GM19025 (cell line): Measurements from ENCODE around the gene PLSCR5.

Source experiments
- ATAC-seq: cut with Tn5 transposase; IDR thresholded peaks from one replicate; pipeline ENCODE4 v1.9.1; 2021; ENCODE audit warnings: mild to moderate bottlenecking, low read depth, moderate library complexity; ENCODE audit not compliant: unreplicated experiment

The PLSCR5 gene

DNA sequence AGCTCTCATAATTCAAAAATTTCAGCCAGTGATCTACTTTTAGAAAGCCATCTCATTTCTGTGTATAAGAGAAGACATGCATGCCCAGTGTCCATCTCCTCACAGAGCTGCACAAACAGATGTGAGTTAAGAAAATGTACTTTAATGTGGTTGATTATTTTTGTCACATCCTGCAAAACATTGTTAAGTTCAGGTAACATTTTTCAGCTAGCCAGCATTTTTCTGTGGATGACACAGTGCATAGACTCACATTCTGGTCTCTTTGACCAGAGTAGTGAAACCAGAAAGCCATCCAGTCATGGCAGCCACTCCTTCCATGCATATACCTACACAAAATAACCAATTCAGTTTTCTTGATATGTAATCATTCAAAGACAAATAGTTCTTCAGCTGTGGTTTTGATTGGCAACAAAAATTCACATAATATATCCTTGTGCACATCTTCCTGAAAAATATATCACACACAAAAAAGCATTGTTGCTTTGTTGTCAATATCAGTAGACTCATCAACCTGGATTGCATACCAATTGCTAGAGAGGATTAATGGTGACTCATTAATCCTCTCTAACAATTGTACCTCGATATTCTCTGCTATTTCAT, 58.7 kb downstream of the PLSCR5 start:
- ATAC-seq = no peak

DNA sequence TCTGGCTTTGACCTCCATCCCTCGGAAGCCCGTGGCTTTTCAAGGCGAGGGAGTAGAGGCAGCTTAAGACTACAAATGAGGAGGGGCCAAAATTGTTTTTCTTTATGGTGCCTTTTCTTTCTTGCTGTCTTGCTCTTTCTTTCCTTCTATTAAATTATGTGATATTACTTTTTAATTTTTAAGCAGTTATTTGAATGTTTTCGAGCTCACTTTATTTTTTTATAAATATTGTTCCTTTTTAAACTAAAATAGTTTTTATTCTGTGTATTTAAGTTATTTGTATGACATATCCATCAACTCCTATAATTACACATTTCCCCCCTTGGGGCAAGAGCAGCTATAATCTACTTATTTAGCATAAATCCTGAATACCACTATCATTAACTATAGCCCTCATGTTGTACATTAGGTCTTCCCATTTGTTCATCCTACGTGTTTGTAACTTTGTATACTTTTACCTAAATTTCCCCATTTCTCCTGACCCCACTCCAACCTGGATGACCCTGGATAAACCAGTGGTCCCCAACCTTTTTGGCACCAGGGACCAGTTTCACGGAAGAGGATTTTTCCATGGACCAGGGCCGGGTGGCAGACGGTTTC, 60.1 kb downstream of the PLSCR5 start:
- ATAC-seq = no peak

DNA sequence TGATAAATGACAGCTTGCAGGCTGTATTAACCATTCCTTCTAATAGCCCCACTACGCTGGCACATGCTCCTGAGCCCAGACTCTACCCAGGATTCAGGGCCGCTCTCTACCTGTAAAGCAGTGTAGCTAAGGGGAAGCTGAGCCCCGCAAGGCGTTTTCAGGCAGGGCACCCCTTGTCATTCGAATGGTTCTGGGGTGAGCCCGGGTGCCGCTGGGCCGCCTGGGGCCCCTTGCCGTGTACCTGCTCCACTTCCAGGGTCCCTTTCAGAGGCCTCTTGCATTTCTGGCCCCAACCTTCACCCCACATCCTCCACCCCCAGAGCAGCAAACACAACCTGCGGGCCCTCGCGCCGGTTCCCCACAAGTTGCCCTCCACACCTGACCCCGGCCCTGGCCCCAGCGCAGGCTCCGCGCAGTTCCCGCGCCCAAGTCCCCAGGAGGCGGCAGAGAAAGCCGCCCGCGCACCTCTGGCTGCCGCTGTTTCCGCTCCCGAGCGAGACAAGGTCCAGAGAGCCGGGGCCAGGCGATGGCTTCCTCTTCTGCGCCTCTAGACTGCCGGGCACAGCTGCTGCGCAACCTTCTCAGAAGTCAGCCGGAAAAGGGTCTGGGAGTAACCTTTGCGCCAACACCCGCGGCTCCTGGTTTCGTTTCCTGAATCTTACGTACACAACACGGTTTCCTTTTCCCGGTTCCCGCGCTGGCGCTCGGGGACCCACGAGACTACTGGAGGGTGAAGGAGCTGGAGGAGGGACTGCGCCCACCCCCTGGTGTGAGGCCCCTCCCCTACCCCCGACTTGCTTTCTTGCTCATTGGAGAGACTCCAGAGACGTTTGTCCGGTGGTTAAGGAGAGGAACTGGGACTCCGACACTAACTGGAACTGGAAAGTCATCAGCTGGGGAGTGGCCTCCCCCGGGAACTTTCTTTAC, 60.9 kb downstream of the PLSCR5 start, which contains the start of gene PLSCR1:
Gene PLSCR1 (minus strand): TSS at position 606 of the 927 bp plus-strand sequence. CDS start 8,055 bp downstream, outside the sequence.
- ATAC-seq = peak; percentile 85

DNA sequence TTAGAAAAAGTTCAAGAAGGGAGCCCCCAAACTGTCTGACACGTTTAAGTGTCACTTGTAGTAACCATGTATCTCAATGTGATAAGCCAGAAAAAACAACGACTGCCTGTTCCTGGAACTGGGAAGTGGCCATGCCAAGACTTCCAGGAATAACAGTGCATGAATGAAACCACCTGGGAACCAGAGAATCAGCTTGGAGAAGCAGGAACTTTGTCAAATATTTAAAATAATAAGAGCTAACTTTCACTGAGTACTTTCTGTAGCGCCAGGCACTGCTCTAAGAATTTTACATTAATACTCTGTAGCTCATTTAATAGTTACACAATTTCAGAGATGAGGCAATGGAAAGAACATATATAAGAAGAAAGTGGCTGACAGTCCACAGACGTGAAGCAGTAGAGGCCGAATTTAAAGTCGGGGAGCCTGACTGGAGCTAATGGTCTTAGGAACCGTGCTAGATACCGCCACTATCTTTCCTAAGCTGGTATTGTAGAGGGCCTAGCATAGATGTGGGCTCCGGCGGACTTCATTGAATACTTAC, 61.6 kb downstream of the PLSCR5 start:
- ATAC-seq = peak; percentile 0

DNA sequence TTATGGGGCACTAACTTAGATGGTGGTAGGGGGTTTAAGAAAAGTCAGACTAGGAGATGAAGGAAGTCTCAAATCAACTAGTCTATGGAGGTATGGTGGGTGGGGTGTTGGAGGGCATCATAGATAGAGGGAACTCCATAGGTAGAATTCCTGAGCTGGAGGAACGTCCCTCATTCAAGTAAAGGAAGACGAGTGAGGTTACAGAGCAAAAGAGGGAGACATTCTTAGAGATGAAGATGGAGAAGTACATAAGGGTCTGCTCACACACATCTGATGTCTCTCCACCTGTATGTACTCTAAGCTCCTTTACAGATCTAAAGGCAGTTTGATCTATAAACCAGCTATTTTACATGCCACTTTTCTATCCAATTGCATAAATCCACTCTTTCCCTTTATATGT, 62.2 kb downstream of the PLSCR5 start:
- ATAC-seq = no peak

DNA sequence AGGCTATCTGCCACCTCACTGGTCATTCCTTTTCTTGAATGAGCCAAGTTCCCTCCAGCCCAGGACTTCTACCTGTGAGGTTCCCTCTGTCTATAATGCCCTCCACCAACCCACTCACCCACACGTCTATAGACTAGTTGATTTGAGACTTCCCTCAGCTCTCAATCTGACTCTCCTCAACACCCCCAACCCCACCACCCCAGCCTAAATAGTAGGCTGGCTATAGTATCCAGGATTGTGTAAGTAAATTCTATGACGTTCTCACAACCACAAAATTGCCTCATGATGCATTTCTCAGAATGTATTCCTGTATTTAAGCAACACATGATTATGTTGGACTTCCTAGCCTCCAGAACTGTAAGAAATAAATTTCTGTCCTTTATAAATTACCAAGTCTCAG, 63.0 kb downstream of the PLSCR5 start:
- no peak for ATAC-seq

DNA sequence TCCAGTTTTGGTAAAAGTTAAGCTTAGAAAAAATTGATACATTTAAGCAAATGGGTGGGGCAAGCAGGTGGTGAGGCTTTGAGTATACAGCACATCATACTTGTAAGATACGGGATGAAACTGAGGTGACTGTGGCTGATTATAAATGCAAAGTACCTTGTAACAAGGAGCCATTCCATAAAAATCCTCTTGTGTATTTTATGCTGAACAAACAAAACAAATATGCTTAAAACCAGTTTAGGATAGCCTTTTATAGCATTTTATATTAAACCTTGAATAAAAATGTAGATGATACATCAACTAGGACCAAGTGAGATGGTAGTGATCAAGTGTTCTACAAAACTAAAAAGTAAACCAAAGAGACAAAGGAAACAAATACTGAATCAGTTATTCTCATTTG, 64.2 kb downstream of the PLSCR5 start:
- ATAC-seq = no peak

DNA sequence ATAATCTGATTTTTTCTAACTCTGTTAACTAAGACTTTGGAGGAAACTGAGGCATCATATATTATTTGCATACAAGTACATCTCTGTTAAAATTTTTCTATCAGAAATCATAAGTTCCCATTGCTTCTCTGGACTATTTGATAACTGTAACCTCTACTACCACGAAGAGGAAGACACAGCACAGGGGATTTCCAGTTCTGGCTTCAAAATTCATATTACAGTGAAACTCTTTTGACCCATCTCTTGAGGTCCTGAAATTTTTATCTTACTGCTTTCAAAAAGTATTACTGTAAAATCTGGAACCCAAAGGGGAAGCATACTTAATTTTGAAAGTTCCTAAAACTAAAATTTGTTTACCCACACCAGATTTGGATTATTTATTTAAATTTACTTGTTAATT, 64.9 kb downstream of the PLSCR5 start:
- ATAC-seq = no peak

DNA sequence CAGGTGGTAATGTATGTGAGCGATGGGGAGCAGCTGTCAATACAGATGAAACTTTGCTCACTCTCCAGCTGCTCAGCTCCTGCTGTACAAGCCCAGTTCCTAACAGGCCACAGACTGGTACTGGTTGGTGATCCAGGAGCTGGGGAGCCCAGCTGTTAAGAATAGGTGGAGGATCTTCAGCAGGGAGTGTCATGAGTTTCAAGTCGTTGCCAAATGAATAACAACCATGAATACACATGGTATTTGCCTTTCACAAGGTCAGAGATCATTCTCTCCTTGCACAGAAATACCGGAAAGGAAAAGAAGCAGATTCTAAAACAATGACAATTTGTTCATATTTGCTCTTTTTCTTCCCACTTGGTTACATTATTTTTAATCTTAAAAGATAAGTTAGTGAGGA, 65.8 kb downstream of the PLSCR5 start:
- ATAC-seq = no peak

DNA sequence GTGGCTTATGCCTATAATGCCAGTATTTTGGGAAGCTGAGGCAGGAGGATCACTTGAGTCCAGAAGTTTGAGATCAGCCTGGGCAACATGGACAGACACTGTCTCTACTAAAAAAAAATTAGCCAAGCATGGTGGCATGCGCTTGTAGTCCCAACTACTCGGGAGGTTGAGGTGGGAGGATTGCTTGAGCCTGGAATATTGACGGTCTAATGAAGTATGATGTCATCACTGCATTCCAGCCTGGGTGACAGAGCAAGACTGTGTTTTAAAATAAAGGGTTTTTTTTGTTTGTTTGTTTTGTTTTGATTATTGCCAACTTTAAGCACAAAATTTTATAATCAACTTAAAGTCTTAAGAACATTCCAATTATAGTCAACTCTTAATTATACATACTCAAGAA, 67.5 kb downstream of the PLSCR5 start:
- no peak for ATAC-seq

DNA sequence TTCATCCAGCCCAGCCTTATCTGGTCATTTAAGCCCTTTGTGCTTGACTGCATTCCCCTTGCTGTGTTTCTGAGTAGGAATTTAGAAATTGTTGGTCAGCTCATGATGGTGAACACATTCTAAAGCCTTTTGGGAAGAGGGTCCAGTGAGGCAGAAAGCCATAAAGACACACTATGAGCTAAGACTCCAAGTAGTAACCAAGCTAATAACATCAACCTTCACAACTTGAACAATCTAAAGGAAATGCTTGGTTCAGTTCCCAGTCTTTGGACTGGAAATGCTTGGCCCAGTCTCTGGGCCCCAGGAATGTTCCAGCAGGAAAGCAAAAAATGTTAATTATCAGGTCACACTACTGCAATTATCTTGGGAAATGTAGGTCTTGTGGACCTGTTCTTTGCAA, 68.5 kb downstream of the PLSCR5 start:
- ATAC-seq = no peak
